K562 (cell line): Measurements from ENCODE around the gene SCIN. TPM values are rescaled to one million over a fixed set of nuclear protein-coding genes. Genes with fewer than 3 reads are reported as not detected.

ENCODE experiments used
- ARID4B ChIP-seq: sonication (generic); formaldehyde crosslinking; IDR thresholded peaks from 2 replicates; pipeline ENCODE4 v1.8.0; 2022; ENCODE audit warnings: mild to moderate bottlenecking, missing genetic modification reagents
- ATF4 ChIP-seq: fragments of 450-650 bp; formaldehyde crosslinking; IDR thresholded peaks from 2 replicates; pipeline ENCODE4 v1.4.0; 2022; ENCODE audit warnings: mild to moderate bottlenecking, moderate library complexity
- BRF2 ChIP-seq: IDR thresholded peaks from 3 replicates; pipeline ENCODE4 v1.6.1; 2011; ENCODE audit warnings: borderline replicate concordance, mild to moderate bottlenecking; ENCODE audit not compliant: insufficient read length, insufficient read depth
- CC2D1A ChIP-seq: fragments of 450-650 bp; IDR thresholded peaks from 2 replicates; pipeline ENCODE4 v1.6.1; 2017; ENCODE audit warnings: mild to moderate bottlenecking
- CTCF ChIP-seq, 3 experiments: IDR thresholded peaks in 2 of 3; conservative IDR thresholded peaks in 1 of 3; 2 replicates each; pipeline ENCODE4 v1.5.1; 2011 to 2012; ENCODE audit warnings: low read length in 3 of 3, mild to moderate bottlenecking in 3 of 3, control low read depth in 2 of 3, improper control_type of control experiment in 1 of 3, inconsistent platforms in 1 of 3, low read depth in 1 of 3, mixed read lengths in 1 of 3, moderate library complexity in 1 of 3; ENCODE audit not compliant: insufficient read depth in 2 of 3
- JUNB ChIP-seq: fragments of 450-650 bp; formaldehyde crosslinking; conservative IDR thresholded peaks from 2 replicates; pipeline ENCODE4 v1.4.0; 2020; ENCODE audit warnings: mild to moderate bottlenecking
- KAT2B ChIP-seq: IDR thresholded peaks from one replicate; pipeline ENCODE4 v1.6.1; 2012; ENCODE audit warnings: low read depth, mild to moderate bottlenecking, control low read depth, inconsistent platforms, low read length, moderate library complexity
- MTF1 ChIP-seq: fragments of 250-450 bp; sonication (Bioruptor Pico); IDR thresholded peaks from 2 replicates; pipeline ENCODE4 v1.9.0; 2021; ENCODE audit warnings: moderate library complexity, mild to moderate bottlenecking, inconsistent platforms, borderline replicate concordance
- PHF21A ChIP-seq: fragments of 450-650 bp; IDR thresholded peaks from 2 replicates; pipeline ENCODE4 v1.6.1; 2017; ENCODE audit warnings: low read depth, borderline replicate concordance
- PTRF ChIP-seq: fragments of 450-650 bp; IDR thresholded peaks from 2 replicates; pipeline ENCODE4 v1.6.1; 2016; ENCODE audit warnings: mild to moderate bottlenecking, missing genetic modification characterization, missing compliant biosample characterization
- RAD21 ChIP-seq, 2 experiments: fragments of 250-450 bp in 1 of 2; fragments of 450-650 bp in 1 of 2; sonication (Bioruptor Pico) in 1 of 2; formaldehyde crosslinking in 1 of 2; IDR thresholded peaks in 1 of 2; conservative IDR thresholded peaks in 1 of 2; 2 replicates each; pipeline versions ENCODE4 v1.4.0 to v1.8.0; 2020 to 2022; ENCODE audit warnings: mild to moderate bottlenecking in 2 of 2, moderate library complexity in 1 of 2
- RBM14 ChIP-seq: fragments of 200-400 bp; formaldehyde crosslinking; IDR thresholded peaks from 2 replicates; pipeline ENCODE4 v1.6.1; 2018; ENCODE audit warnings: low read depth, mild to moderate bottlenecking, low read length, moderate library complexity, borderline replicate concordance; ENCODE audit not compliant: insufficient read depth
- SRSF1 ChIP-seq: fragments of 200-400 bp; formaldehyde crosslinking; IDR thresholded peaks from 2 replicates; pipeline ENCODE4 v1.6.1; 2017; ENCODE audit warnings: mild to moderate bottlenecking, low read depth, low read length, moderate library complexity
- U2AF2 ChIP-seq: fragments of 200-400 bp; formaldehyde crosslinking; optimal IDR thresholded peaks from 2 replicates; pipeline ENCODE3; 2017; ENCODE audit warnings: low read depth, mild to moderate bottlenecking, low read length
- ZNF175 ChIP-seq: fragments of 200-800 bp; sonication (Bioruptor generic); IDR thresholded peaks from 2 replicates; pipeline ENCODE4 v1.6.1; 2016; ENCODE audit warnings: low read depth, mild to moderate bottlenecking, missing genetic modification characterization, missing compliant biosample characterization
- ZNF280A ChIP-seq: fragments of 450-650 bp; IDR thresholded peaks from 2 replicates; pipeline ENCODE4 v1.6.1; 2018; ENCODE audit warnings: mild to moderate bottlenecking, low read depth; ENCODE audit not compliant: partially characterized antibody
- ZNF561 ChIP-seq: fragments of 450-650 bp; formaldehyde crosslinking; conservative IDR thresholded peaks from 2 replicates; pipeline ENCODE4 v1.4.0; 2020; ENCODE audit warnings: mild to moderate bottlenecking, moderate library complexity
- polyA plus RNA-seq, 8 experiments: library from polyadenylated mRNA; depleted of rRNA in 4 of 8; stranded (reverse) in 5 of 8; unstranded in 3 of 8; fragments of >200 nt; fragmentation: Nextera tagmentation in 2 of 8; fragmentation: Illumina TruSeq in 1 of 8; extraction: Ambion mirVana in 2 of 8; extraction: Trizol in 1 of 8; gene quantifications; 2 replicates each; pipeline versions ENCODE4 v1.2.1 to v1.2.3, GENCODE V29; 2011 to 2014; ENCODE audit warnings: inconsistent platforms in 1 of 8, missing spikeins in 1 of 8
- total RNA-seq, 7 experiments: library from RNA; depleted of rRNA in 6 of 7; stranded (reverse); fragments of >200 nt in 6 of 7; fragmentation: Illumina TruSeq in 2 of 7; extraction: Trizol in 2 of 7; gene quantifications; 2 replicates each; pipeline versions ENCODE4 v1.2.1 to v1.2.3, GENCODE V29; 2011 to 2021; ENCODE audit warnings: low replicate concordance in 1 of 7

The SCIN gene
- total and polyA plus RNA-seq, 9 of the 15 experiments (the other 6 are each of a cell fraction or from before 2014, with no cell fraction given), result 0.67 to 18.2 (median 10.6) TPM

GRCh38 chr7:12638851-12639456 lies 68.4 kb downstream of the SCIN start (continued):
- TF ChIP-seq BRF2, result no peak
- TF ChIP-seq ZNF280A, result no peak
- TF ChIP-seq U2AF2, result no peak
- no peak for TF ChIP-seq RBM14
- TF ChIP-seq JUNB (CRISPR knock-in tag), result no peak
- no peak for TF ChIP-seq ZNF175 (CRISPR knock-in tag)
- no peak for TF ChIP-seq KAT2B
- no peak for TF ChIP-seq ATF4 (CRISPR knock-in tag)
- TF ChIP-seq SRSF1, result no peak
- TF ChIP-seq ARID4B (CRISPR knock-in tag), result no peak
- peak; percentile 86 to 90 for TF ChIP-seq RAD21 (CRISPR knock-in tag; conservative IDR thresholded peaks at IDR 0.05 in 1 of 2, IDR thresholded peaks at IDR 0.05 in 1 of 2)
- TF ChIP-seq MTF1 (CRISPR knock-in tag), result no peak
- peak in 2 of 3 experiments; percentile 44 to 78; a peak in 4 of 6 replicates for TF ChIP-seq CTCF (IDR thresholded peaks at IDR 0.05 in 2 of 3, conservative IDR thresholded peaks at IDR 0.05 in 1 of 3; ENCODE audit: insufficient read depth in 2 of 3, low read depth in 1 of 3, low read length in 3 of 3)
- no peak for TF ChIP-seq PTRF
- TF ChIP-seq ZNF561 (CRISPR knock-in tag), result no peak
- no peak for TF ChIP-seq PHF21A
- no peak for TF ChIP-seq CC2D1A
